Endothelial cell of umbilical vein (primary cell): Measurements from ENCODE around the gene ADGRE3. TPM values are rescaled to one million over a fixed set of nuclear protein-coding genes. Genes with fewer than 3 reads are reported as not detected.

Experiments
- BruUV-seq: library from RNA; stranded (reverse); fragments of 400-500 nt; replicated peaks from 2 replicates; lab custom pipeline; 2021; lab: Mats Ljungman, UMichigan
- CTCF ChIA-PET: fragments of 300-600, 350-600 bp; sonication (Branson Sonifier 250); formaldehyde crosslinking; loops from one replicate; lab custom pipeline; 2021; ENCODE audit warnings: antibody characterized with exemption, inconsistent platforms; lab: Charles Lee
- POLR2A ChIA-PET: fragments of 300-600, 350-600 bp; sonication (Branson Sonifier 250); formaldehyde crosslinking; loops from one replicate; lab custom pipeline; 2021; ENCODE audit warnings: antibody characterized with exemption, inconsistent platforms; lab: Charles Lee
- DNase-seq: peaks from one replicate; pipeline ENCODE4 v3.0.0-alpha.2; 2011; ENCODE audit warnings: low read depth, low spot score
- FAIRE-seq: peaks from 2 replicates; lab custom pipeline; 2011; peaks lifted over from hg19 to GRCh38; lab: Jason Lieb, UNC
- H2AFZ ChIP-seq: 2 replicates; pipeline ENCODE4 v1.6.0; 2012; ENCODE audit warnings: low read depth, low read length, control low read depth, inconsistent platforms
- H3K27ac ChIP-seq: 2 replicates; pipeline ENCODE4 v1.5.1; 2011; ENCODE audit warnings: low read depth, mild to moderate bottlenecking, control low read depth, low read length, moderate library complexity; ENCODE audit not compliant: insufficient read depth
- H3K27me3 ChIP-seq, 2 experiments: 2 replicates each; pipeline versions ENCODE4 v1.6.0 to v1.6.1; 2011; ENCODE audit warnings: low read length in 2 of 2, mixed read lengths in 1 of 2; ENCODE audit not compliant: control insufficient read depth in 2 of 2, insufficient read depth in 2 of 2
- H3K36me3 ChIP-seq, 2 experiments: 2 replicates in 1 of 2; 3 replicates in 1 of 2; pipeline ENCODE4 v1.5.1; 2011; ENCODE audit warnings: low read length in 2 of 2, mild to moderate bottlenecking in 1 of 2, moderate library complexity in 1 of 2; ENCODE audit not compliant: control insufficient read depth in 2 of 2, insufficient read depth in 2 of 2; ENCODE audit errors: extremely low read depth in 1 of 2
- H3K4me1 ChIP-seq: 3 replicates; pipeline ENCODE4 v1.5.1; 2011; ENCODE audit warnings: mild to moderate bottlenecking, low read length; ENCODE audit not compliant: control insufficient read depth, insufficient read depth; ENCODE audit errors: extremely low read depth
- H3K4me2 ChIP-seq: 2 replicates; pipeline ENCODE4 v1.6.1; 2011; ENCODE audit warnings: low read length, control low read depth, mixed read lengths; ENCODE audit not compliant: insufficient read depth
- H3K4me3 ChIP-seq, 3 experiments: fragments of 200-600 bp in 1 of 3; sonication (generic), shearing (Covaris generic) in 1 of 3; replicated peaks in 1 of 3; 2 replicates each; pipeline ENCODE4 v1.5.1; 2011 to 2016; ENCODE audit warnings: control low read depth in 3 of 3, low read length in 3 of 3, mild to moderate bottlenecking in 2 of 3, inconsistent platforms in 1 of 3, low read depth in 1 of 3, moderate library complexity in 1 of 3; ENCODE audit not compliant: insufficient read depth in 1 of 3
- H3K79me2 ChIP-seq: 2 replicates; pipeline ENCODE4 v1.6.0; 2012; ENCODE audit warnings: low read length, inconsistent platforms; ENCODE audit not compliant: control insufficient read depth, insufficient read depth
- H3K9ac ChIP-seq: replicated peaks from 2 replicates; pipeline ENCODE3; 2011; ENCODE audit warnings: low read length, control low read depth; ENCODE audit not compliant: insufficient read depth; ENCODE audit errors: extremely low read depth
- H3K9me1 ChIP-seq: replicated peaks from 3 replicates; pipeline ENCODE4 v1.6.0; 2011; ENCODE audit warnings: mild to moderate bottlenecking, low read length; ENCODE audit not compliant: control insufficient read depth, insufficient read depth; ENCODE audit errors: extremely low read depth
- H3K9me3 ChIP-seq: replicated peaks from 2 replicates; pipeline ENCODE4 v1.5.1; 2012; ENCODE audit warnings: low read length, inconsistent platforms; ENCODE audit not compliant: control insufficient read depth, insufficient read depth
- H4K20me1 ChIP-seq: replicated peaks from 2 replicates; pipeline ENCODE3; 2011; ENCODE audit warnings: mild to moderate bottlenecking, low read length; ENCODE audit not compliant: control insufficient read depth, insufficient read depth; ENCODE audit errors: extremely low read depth
- CTCF ChIP-seq, 2 donors: IDR thresholded peaks; 1 replicate in 1 of 2; 2 replicates in 1 of 2; pipeline ENCODE4 v1.5.1; 2011; ENCODE audit warnings: low read length in 2 of 2, mild to moderate bottlenecking in 2 of 2, moderate library complexity in 2 of 2, control low read depth in 1 of 2, inconsistent platforms in 1 of 2, low read depth in 1 of 2; ENCODE audit not compliant: insufficient read depth in 1 of 2; ENCODE audit errors: extremely low read depth in 1 of 2
- EZH2 ChIP-seq: IDR thresholded peaks from 2 replicates; pipeline ENCODE4 v1.6.1; 2012; ENCODE audit warnings: borderline replicate concordance, low read depth, mild to moderate bottlenecking, moderate library complexity, low read length, inconsistent platforms; ENCODE audit not compliant: severe bottlenecking
- FOS ChIP-seq: IDR thresholded peaks from 2 replicates; pipeline ENCODE4 v1.6.1; 2011; ENCODE audit warnings: mild to moderate bottlenecking, low read length, moderate library complexity, borderline replicate concordance; ENCODE audit not compliant: insufficient read depth
- GATA2 ChIP-seq: IDR thresholded peaks from 2 replicates; pipeline ENCODE4 v1.7.0; 2011; ENCODE audit warnings: low read depth, mild to moderate bottlenecking, moderate library complexity, mixed read lengths, low read length; ENCODE audit not compliant: insufficient read length, insufficient read depth
- JUN ChIP-seq: IDR thresholded peaks from 2 replicates; pipeline ENCODE4 v1.6.1; 2011; ENCODE audit warnings: borderline replicate concordance, low read depth; ENCODE audit not compliant: insufficient read length, insufficient read depth
- MAX ChIP-seq: IDR thresholded peaks from 2 replicates; pipeline ENCODE4 v1.6.1; 2011; ENCODE audit not compliant: insufficient read depth, insufficient read length
- MYC ChIP-seq: IDR thresholded peaks from one replicate; pipeline ENCODE4 v1.6.1; 2011; ENCODE audit warnings: mild to moderate bottlenecking, low read depth, low read length
- POLR2A ChIP-seq: IDR thresholded peaks from 2 replicates; pipeline ENCODE4 v1.6.1; 2012; ENCODE audit warnings: low read depth, mild to moderate bottlenecking, control low read depth, low read length
- POLR2AphosphoS5 ChIP-seq: IDR thresholded peaks from 2 replicates; pipeline ENCODE4 v1.6.1; 2012; ENCODE audit warnings: low read depth, mild to moderate bottlenecking, control low read depth, low read length, moderate library complexity; ENCODE audit not compliant: insufficient read depth
- dilution Hi-C: fragments of 300-500 bp; cut with MboI; formaldehyde crosslinking; loops from one replicate; pipeline ENCODE4 v1.15.0; 2019; ENCODE audit warnings: low sequenced_read_pairs; ENCODE audit not compliant: extremely low pct_ligation_motif_present
- intact Hi-C: fragments of 100-400 bp; cut with micrococcal nuclease; formaldehyde crosslinking; loops from one replicate; pipeline ENCODE4 v1.10.0; 2022
- polyA plus RNA-seq, 4 experiments: library from polyadenylated mRNA; depleted of rRNA in 3 of 4; stranded (reverse) in 3 of 4; unstranded in 1 of 4; fragments of >200 nt; gene quantifications; 2 replicates each; pipeline versions ENCODE4 v1.2.1 to v1.2.3, GENCODE V29; 2011 to 2012; ENCODE audit warnings: missing spikeins in 1 of 4
- total RNA-seq: library from RNA; stranded (reverse); gene quantifications from 2 replicates; pipeline ENCODE4 v1.2.3, GENCODE V29; 2021

Gene ADGRE3
- total and polyA plus RNA-seq, 2 donors (not counting 3 experiments of a cell fraction or from before 2014, with no cell fraction given), result not detected

GRCh38 chr19:14661372-14661924 is 13.2 kb downstream of the ADGRE3 start:
- no peak overlapping the region for H3K27ac ChIP-seq
- no peaks in the 10 kb centered on the region for H3K4me1 ChIP-seq
- H3K79me2 ChIP-seq, result no peaks in the 10 kb centered on the region
- ChIA-PET POLR2A (no interaction called here), CTCF (no interaction called here)
- no TSS peak for BruUV-seq
- no peaks in the 10 kb centered on the region for H3K9me3 ChIP-seq
- no peaks in the 10 kb centered on the region for H4K20me1 ChIP-seq
- no peaks in the 10 kb centered on the region for H3K36me3 ChIP-seq
- no peak for FAIRE-seq
- no peak overlapping the region for H2AFZ ChIP-seq
- H3K9me1 ChIP-seq, result no peaks in the 10 kb centered on the region
- intact Hi-C loops, result no loop called here
- no peak overlapping the region for H3K9ac ChIP-seq
- no peak overlapping the region for H3K4me2 ChIP-seq
- H3K27me3 ChIP-seq, result no peaks in the 10 kb centered on the region
- TF ChIP-seq FOS (no peak), MYC (no peak), POLR2A (no peak), CTCF (IDR thresholded peaks at IDR 0.05; ENCODE audit: extremely low read depth in 1 of 2, insufficient read depth in 1 of 2, low read depth in 1 of 2, low read length in 2 of 2) (no peak)
- no peak overlapping the region for H3K4me3 ChIP-seq
- DNase-seq, result no peak
- dilution Hi-C loops, result no loop called here

- Histone ChIP-seq H3K4me1 (no peaks in the 10 kb centered on the region), H3K9ac (no peak overlapping the region), H3K36me3 (no peaks in the 10 kb centered on the region), H3K4me2 (no peak overlapping the region), H3K9me1 (no peaks in the 10 kb centered on the region), H4K20me1 (no peaks in the 10 kb centered on the region), H3K79me2 (no peaks in the 10 kb centered on the region), H3K4me3 (no peak overlapping the region), H3K9me3 (no peaks in the 10 kb centered on the region), H2AFZ (no peak overlapping the region), H3K27ac (no peak overlapping the region), H3K27me3 (no peaks in the 10 kb centered on the region)
- FAIRE-seq, result no peak
- CTCF ChIA-PET, result no interaction called here
- TF ChIP-seq GATA2 (no peak), JUN (no peak), CTCF (IDR thresholded peaks at IDR 0.05; ENCODE audit: extremely low read depth in 1 of 2, insufficient read depth in 1 of 2, low read depth in 1 of 2, low read length in 2 of 2) (no peak), POLR2A (no peak), EZH2 (no peak), POLR2AphosphoS5 (no peak), MYC (no peak), FOS (no peak), MAX (no peak)
- POLR2A ChIA-PET, result interaction anchor here (0.6 kb wide), 1 partner anchor 16 kb away, joined by 3 read pairs; no protein-coding TSS in a partner anchor
- no peak for DNase-seq
- BruUV-seq, result no TSS peak
- intact Hi-C loops (no loop called here), dilution Hi-C loops (no loop called here)
These were observed 14.7 kb downstream of the ADGRE3 start for GRCh38 chr19:14659874-14660489.
